Esophagus mucosa (tissue), 1 donor: Measurements from ENCODE around the gene LINC01488. TPM values are rescaled to one million over a fixed set of nuclear protein-coding genes. Genes with fewer than 3 reads are reported as not detected.

ENCODE experiments used
- ATAC-seq: fragments of 200-7000 bp; cut with Tn5 transposase; one replicate; pipeline ENCODE4 v1.9.1; 2020
- total RNA-seq: library from RNA; stranded (reverse); gene quantifications from one replicate; pipeline ENCODE4 v1.2.4, GENCODE V29; 2023
- donor health status: DM: yes; HTN: yes; CAD: no.

The LINC01488 gene
- total RNA-seq, 1 donor from 2014 or later = not detected

GRCh38 chr11:69446108-69446507 is 35.4 kb upstream of the LINC01488 start:
- no peak for ATAC-seq

GRCh38 chr11:69447786-69448185 is 33.7 kb upstream of the LINC01488 start:
- peak; percentile 22 for ATAC-seq

DNA sequence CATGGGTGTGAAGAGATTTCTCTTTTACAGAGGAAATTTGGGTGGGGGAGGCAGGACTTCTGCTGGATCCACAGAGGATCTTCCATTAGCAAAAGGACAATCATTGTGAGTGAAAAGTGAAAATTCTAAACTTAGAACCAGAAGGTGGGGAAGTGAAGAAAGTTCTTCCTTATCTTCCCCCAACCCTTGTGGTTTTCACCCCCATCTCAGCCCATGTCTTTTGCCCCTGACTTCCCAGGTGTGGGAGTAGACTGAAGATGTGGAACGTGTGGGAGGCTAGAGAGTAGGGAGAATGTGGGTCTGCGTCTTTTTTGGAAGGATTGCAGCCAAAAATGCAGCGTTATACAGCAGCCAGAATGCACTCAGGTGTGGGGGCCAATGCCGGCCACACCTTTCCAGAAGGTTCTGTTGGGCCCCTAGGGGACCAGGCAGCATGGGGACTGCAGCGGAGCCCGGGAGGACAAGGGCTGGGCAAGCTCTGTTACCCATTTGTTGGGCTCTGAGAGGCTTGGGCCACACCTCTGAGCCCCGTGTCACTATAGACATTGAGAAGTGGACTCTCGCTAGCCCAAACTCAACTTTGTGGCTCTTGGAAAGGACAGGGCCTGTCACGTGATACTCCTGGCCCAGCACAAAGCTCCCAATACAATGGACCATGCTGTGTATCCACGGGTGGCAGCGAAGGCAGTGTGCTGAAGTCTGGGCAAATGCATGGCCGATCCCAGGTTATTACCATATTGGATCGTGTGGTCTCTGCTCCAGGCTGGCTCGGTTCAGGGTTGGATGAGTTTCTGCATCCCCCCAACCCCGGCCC is 32.8 kb upstream of the LINC01488 start:
- no peak for ATAC-seq

GRCh38 chr11:69449320-69450063 is 32.0 kb upstream of the LINC01488 start:
- peak; percentile 37 for ATAC-seq

- no peak for ATAC-seq
Measured at GRCh38 chr11:69450064-69450856, 31.2 kb upstream of the LINC01488 start.

DNA sequence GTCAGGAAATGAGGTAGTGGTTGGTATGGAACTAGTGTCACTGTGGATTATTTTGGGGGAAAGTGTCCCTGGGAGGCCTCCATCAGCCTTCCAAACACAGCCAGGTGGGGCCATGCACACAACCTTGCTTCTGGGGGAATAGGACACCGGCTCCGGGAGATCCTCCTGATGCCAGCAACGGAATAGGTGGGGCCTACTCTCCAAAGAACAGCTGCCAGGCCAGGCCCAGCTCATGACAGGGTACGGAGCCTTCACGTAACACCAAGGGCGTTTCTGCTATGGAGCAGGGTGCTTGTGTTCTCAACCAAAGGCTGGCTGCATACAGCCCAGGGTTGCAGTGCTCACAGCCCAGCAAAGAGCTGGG is 30.6 kb upstream of the LINC01488 start:
- no peak for ATAC-seq

GRCh38 chr11:69451289-69451688 is 30.2 kb upstream of the LINC01488 start:
- ATAC-seq = no peak

GRCh38 chr11:69452206-69452987 is 29.1 kb upstream of the LINC01488 start:
- no peak for ATAC-seq

DNA sequence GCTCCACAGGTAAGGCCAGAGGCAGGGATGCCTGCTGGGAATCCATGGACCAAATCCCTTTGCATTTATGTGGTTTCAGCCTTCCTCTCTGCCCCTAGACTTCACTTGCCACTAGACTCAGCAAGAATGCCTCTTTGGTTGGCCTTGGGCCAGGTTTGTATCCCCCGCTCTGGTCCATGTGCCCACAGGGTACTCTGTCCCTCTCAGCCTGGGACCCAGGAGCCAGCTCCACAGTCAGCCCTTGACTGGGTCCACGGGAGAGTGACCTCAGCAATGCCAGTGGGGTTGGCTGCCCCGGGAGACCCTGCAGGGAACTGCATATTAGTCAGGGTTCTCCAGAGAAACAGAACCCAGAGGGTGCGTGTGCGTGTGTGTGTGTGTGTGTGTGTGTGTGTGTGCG is 28.3 kb upstream of the LINC01488 start:
- no peak for ATAC-seq

DNA sequence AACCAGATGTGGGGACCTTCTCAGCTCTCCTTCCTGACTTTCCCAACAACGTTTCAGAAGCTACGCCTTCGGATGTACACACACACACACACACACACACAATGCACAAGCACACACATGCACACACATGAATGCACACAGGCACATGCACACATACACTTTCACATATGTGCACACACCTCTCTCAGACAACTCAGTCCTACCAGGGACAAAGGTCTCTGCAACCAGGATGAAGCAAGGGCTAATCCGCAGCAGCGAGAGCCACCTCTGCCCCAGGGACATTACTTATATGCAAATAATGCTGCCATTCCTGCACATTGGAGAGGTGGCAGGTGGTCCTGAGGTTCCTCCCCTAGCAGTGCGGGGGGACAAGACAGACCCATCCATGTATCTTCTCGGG is 27.4 kb upstream of the LINC01488 start:
- ATAC-seq = no peak

DNA sequence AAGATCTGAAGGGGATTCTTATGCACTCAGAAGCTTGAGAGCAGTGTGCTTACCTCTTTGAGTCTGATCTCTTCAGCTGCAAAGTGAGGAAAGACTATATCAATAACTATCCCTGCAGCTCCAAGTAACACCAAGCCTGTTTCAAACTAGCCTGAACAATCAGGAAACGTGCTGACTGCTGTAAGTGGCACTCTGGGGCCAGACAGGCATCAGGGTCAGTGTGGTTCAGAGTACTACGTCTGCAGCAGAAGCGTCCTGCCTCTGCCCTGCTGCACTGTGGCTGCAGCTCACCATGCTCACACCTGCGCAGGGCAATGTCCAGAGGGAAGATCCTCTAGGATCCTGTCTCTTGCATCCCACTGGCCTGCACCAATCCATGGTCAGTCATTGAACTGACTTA is 25.5 kb upstream of the LINC01488 start:
- ATAC-seq = no peak

DNA sequence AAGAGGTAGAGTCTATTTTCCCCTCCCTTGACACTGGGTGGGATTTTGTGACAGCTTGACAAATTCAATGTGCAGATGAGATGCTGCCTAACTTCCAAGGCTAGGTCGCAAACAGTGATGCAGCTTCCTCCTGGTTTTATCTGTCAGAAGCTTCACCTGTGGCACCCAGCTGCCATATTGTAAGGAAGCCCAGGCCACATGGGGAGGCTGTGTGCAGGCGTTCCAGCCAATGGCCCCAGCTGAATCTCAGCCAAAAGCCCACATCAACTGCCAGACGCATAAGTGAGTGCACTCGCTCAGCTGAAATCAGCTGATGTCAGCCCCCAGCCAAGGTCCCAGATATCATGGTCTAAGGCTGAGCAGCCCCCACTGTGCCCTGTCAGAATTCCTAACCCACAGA is 24.8 kb upstream of the LINC01488 start:
- ATAC-seq = no peak

DNA sequence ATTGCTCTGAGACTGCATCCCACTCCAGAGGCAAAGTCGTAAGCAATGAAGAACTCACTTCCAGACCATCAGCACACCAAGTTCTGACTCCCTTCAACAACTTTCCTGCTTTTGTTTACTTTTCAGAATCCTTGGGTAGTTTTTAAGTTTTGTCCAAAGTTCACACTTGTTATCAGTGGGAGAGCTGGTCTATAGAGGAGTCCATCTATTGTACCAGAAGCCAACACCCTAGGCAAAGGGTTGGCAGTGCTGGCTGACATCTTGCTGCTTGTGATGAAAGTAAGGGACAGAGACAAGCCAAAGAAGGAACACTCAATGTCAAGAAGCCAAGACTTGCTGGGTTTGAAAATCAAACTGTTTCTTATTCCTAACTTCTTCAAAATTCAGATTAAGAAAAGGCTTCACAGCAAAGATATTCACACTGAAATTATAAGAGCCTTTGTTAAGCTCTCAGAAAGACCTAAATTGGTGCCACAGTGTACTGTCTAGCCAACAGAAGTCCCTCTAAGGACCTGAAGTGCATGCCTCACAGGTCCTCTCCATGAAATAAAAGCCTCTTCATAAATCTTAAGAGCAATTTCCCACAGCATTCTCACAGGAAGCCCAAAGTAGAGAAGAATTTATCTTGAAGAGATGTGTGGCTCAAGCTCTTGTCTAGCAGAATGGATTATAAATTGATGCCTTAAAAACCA is 21.5 kb upstream of the LINC01488 start:
- no peak for ATAC-seq

GRCh38 chr11:69460540-69461257 is 20.8 kb upstream of the LINC01488 start:
- peak; percentile 91 for ATAC-seq

GRCh38 chr11:69461272-69461962 is 20.0 kb upstream of the LINC01488 start:
- ATAC-seq = no peak

- no peak for ATAC-seq
Measured at GRCh38 chr11:69462106-69462951, 19.1 kb upstream of the LINC01488 start.

GRCh38 chr11:69463181-69463994 is 18.1 kb upstream of the LINC01488 start:
- no peak for ATAC-seq
